Transverse colon (tissue), 4 donors: ENCODE measurements around the gene ZYX. TPM values are rescaled to one million over a fixed set of nuclear protein-coding genes. Genes with fewer than 3 reads are reported as not detected.
A peak's percentile ranks its signal among the peaks of the same experiment; 100 is the strongest.

Experiments
- DNase-seq: peaks from one replicate; pipeline ENCODE4 v3.0.0-alpha.2; 2019
- H3K27ac ChIP-seq, 4 donors: fragments of 200-600 bp; sonication (generic); 2 replicates each; pipeline ENCODE4 v1.5.1; 2016 to 2018; ENCODE audit warnings: inconsistent platforms in 4 of 4
- H3K27me3 ChIP-seq: fragments of 200-600 bp; sonication (generic); 2 replicates; pipeline ENCODE4 v1.5.1; 2017; ENCODE audit warnings: inconsistent platforms
- H3K36me3 ChIP-seq, 4 donors: fragments of 200-600 bp; sonication (generic); 2 replicates each; pipeline ENCODE4 v1.5.1; 2017 to 2019; ENCODE audit warnings: inconsistent platforms in 4 of 4
- H3K4me1 ChIP-seq, 4 donors: fragments of 200-600 bp; sonication (generic); 2 replicates each; pipeline ENCODE4 v1.5.1; 2017 to 2020; ENCODE audit warnings: inconsistent platforms in 4 of 4
- H3K4me3 ChIP-seq, 4 donors: fragments of 200-600 bp; sonication (generic); 1 replicate in 1 of 4; 2 replicates in 3 of 4; pipeline versions ENCODE4 v1.5.1 to v1.6.1; 2017 to 2019; ENCODE audit warnings: inconsistent platforms in 4 of 4
- H3K9me3 ChIP-seq, 2 donors: fragments of 200-600 bp; sonication (generic); 2 replicates each; pipeline ENCODE4 v1.5.1; 2017 to 2019; ENCODE audit warnings: inconsistent platforms in 2 of 2
- EP300 ChIP-seq: sonication (generic); formaldehyde crosslinking; IDR thresholded peaks from one replicate; pipeline ENCODE4 v1.6.1; 2017; ENCODE audit warnings: antibody characterized with exemption, low read depth
- POLR2A ChIP-seq: fragments of 450-650 bp; IDR thresholded peaks from one replicate; pipeline ENCODE4 v1.6.1; 2016; ENCODE audit warnings: antibody characterized with exemption, mild to moderate bottlenecking, moderate library complexity
- POLR2AphosphoS5 ChIP-seq, 3 donors: sonication (generic); formaldehyde crosslinking; IDR thresholded peaks; one replicate each; pipeline ENCODE4 v1.6.1; 2016; ENCODE audit warnings: antibody characterized with exemption in 3 of 3
- WGBS, 2 donors: methylation state at CpG; one replicate each; pipeline ENCODE4 v1.1.5; 2018; ENCODE audit warnings: low coverage in 1 of 2; 5-methylcytosine and 5-hydroxymethylcytosine counted together
- in situ Hi-C, 4 donors: fragments of 200-750 bp; cut with MboI; loops; one replicate each; pipeline versions ENCODE4 v1.15.0 to v1.15.1; 2017; ENCODE audit warnings: low sequenced_read_pairs in 3 of 4, low pct_ligation_motif_present in 1 of 4, low pct_unique_long_range_greater_than_20kb in 1 of 4
- intact Hi-C: fragments of 100-400 bp; cut with DNase I; formaldehyde crosslinking; loops from one replicate; pipeline ENCODE4 v1.15.1; 2023; ENCODE audit warnings: low total_unique reads
- total RNA-seq, 4 donors: library from RNA; depleted of rRNA; stranded (reverse); fragments of >200 nt; gene quantifications; one replicate each; pipeline ENCODE4 v1.1.0, GENCODE V29; 2016
- TF ChIP-seq, protein P1 (sequence below), 5 experiments: fragments of 200-600 bp in 3 of 5; fragments of 450-650 bp in 2 of 5; sonication (generic) in 3 of 5; IDR thresholded peaks; 1 replicate in 2 of 5; 2 replicates in 3 of 5; pipeline ENCODE4 v1.5.1; 2016 to 2017; ENCODE audit warnings: antibody characterized with exemption in 5 of 5, inconsistent platforms in 3 of 5, mild to moderate bottlenecking in 2 of 5, moderate library complexity in 1 of 5

The ZYX gene
- total RNA-seq, 4 donors from 2014 or later: 45.2 to 217 (median 110) TPM

DNA sequence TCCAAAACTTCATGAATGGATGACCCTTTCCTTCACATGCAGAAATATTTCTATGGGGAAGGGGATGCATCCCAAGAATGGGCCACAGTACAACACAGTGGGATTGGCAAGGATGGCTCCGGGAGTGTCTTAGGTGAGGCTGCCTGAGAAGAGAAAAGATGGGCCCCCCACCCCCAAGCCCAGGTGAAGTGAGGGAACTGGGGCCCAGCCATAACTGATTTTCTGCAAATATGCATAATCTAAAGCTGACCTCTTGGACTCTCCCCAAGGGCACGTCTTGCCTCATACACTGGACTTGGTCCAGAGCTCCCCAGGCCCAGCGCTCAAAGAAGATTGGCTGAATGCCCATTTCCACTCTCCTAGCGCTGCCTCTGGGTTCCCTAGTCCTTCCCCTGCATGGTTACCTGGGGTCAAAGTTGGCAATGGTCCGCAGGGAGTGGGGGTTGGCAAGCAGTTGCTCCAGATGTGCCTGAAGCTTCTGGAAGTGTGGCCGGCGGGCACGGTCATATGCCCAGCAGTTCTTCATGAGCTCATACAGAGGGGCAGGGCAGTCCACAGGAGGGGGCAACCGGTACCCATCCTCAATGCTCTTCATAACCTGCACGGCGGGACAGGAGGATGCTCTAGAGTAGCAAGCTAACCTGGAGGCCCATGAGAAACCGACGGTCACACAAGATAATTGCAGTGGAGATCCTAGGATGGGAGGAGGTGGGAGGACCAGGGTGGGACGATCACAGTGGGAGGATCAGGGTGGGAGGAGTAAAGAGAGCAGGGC, 12.3 kb downstream of the ZYX start:
- in situ Hi-C loops: no loop called here
- Histone ChIP-seq H3K4me3 (no peak overlapping the region), H3K27me3 (no peaks in the 10 kb centered on the region), H3K9me3 (no peaks in the 10 kb centered on the region), H3K27ac (peak overlapping the region in 2 of 4 donors; percentile 93 to 99), H3K36me3 (peaks cover 0 to 2% (median 0%) of the 10 kb centered on the region in 4 donors), H3K4me1 (peaks cover 10 to 32% (median 24%) of the 10 kb centered on the region in 4 donors)
- intact Hi-C loops: no loop called here
- no peak for TF ChIP-seq EP300
- TF ChIP-seq POLR2AphosphoS5 (IDR thresholded peaks at IDR 0.05): no peak
- no peak for DNase-seq
- 84 to 90% methylated on average over 7 to 14 of the region's 14 CpGs for WGBS, 2 donors

DNA sequence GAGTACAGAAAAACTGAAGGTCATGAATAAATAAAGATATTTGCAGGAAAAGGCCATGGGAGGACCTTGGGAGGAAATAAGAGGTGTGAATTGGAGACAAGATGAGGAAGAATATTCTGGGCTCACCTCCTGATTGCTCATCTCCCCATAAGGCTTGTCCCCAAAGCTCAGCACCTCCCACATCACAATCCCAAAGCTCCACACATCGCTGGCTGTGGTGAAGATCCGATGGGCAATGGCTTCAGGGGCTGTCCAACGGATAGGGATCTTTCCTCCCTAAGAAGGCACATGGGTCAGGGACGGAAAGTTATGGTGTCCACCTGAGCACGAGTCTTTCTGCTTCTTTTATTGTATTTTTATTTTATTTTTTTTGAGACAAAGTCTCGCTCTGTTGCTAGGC, 12.9 kb downstream of the ZYX start:
- no peak overlapping the region for H3K27ac ChIP-seq
- H3K9me3 ChIP-seq: no peaks in the 10 kb centered on the region
- H3K27me3 ChIP-seq: no peaks in the 10 kb centered on the region
- DNase-seq: no peak
- WGBS, 2 donors: 91 to 95% methylated on average over 3 to 6 of the region's 6 CpGs
- intact Hi-C loops (no loop called here), in situ Hi-C loops (no loop called here)
- peaks cover 10 to 29% (median 24%) of the 10 kb centered on the region in 4 donors for H3K4me1 ChIP-seq
- no peaks in the 10 kb centered on the region for H3K36me3 ChIP-seq
- TF ChIP-seq, protein P1, sequence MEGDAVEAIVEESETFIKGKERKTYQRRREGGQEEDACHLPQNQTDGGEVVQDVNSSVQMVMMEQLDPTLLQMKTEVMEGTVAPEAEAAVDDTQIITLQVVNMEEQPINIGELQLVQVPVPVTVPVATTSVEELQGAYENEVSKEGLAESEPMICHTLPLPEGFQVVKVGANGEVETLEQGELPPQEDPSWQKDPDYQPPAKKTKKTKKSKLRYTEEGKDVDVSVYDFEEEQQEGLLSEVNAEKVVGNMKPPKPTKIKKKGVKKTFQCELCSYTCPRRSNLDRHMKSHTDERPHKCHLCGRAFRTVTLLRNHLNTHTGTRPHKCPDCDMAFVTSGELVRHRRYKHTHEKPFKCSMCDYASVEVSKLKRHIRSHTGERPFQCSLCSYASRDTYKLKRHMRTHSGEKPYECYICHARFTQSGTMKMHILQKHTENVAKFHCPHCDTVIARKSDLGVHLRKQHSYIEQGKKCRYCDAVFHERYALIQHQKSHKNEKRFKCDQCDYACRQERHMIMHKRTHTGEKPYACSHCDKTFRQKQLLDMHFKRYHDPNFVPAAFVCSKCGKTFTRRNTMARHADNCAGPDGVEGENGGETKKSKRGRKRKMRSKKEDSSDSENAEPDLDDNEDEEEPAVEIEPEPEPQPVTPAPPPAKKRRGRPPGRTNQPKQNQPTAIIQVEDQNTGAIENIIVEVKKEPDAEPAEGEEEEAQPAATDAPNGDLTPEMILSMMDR (IDR thresholded peaks at IDR 0.05): no peak
- TF ChIP-seq POLR2A: no peak
- no peak for TF ChIP-seq POLR2AphosphoS5 (IDR thresholded peaks at IDR 0.05)
- no peak for TF ChIP-seq EP300
- no peak overlapping the region for H3K4me3 ChIP-seq

DNA sequence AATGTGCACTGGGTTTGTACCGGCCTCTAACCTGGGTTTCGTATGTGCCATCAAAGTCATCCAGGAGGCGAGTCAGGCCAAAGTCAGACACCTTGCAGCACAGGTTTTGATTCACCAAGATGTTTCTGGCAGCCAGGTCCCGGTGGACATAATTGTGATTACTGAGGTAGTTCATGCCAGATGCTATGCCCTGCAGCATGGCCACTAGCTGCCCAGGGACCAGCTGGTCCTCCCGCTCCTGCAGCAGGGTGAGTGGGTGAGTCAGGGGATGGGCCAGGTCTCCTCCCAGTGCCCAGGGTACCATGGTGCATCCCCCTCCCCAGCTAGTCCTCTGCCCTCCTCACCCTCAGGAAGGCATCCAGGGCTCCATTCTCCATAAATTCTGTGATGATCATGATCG, 13.6 kb downstream of the ZYX start:
- Histone ChIP-seq H3K36me3 (no peaks in the 10 kb centered on the region), H3K4me3 (no peak overlapping the region), H3K27ac (no peak overlapping the region), H3K27me3 (no peaks in the 10 kb centered on the region), H3K9me3 (no peaks in the 10 kb centered on the region), H3K4me1 (peaks cover 10 to 29% (median 24%) of the 10 kb centered on the region in 4 donors)
- 91% methylated on average over 6 of the region's 6 CpGs; no CpG with 5 or more reads in 1 of the 2 donors for WGBS, 2 donors
- intact Hi-C loops (no loop called here), in situ Hi-C loops (no loop called here)
- no peak for DNase-seq
- TF ChIP-seq POLR2A (no peak), POLR2AphosphoS5 (IDR thresholded peaks at IDR 0.05) (no peak), EP300 (no peak)

DNA sequence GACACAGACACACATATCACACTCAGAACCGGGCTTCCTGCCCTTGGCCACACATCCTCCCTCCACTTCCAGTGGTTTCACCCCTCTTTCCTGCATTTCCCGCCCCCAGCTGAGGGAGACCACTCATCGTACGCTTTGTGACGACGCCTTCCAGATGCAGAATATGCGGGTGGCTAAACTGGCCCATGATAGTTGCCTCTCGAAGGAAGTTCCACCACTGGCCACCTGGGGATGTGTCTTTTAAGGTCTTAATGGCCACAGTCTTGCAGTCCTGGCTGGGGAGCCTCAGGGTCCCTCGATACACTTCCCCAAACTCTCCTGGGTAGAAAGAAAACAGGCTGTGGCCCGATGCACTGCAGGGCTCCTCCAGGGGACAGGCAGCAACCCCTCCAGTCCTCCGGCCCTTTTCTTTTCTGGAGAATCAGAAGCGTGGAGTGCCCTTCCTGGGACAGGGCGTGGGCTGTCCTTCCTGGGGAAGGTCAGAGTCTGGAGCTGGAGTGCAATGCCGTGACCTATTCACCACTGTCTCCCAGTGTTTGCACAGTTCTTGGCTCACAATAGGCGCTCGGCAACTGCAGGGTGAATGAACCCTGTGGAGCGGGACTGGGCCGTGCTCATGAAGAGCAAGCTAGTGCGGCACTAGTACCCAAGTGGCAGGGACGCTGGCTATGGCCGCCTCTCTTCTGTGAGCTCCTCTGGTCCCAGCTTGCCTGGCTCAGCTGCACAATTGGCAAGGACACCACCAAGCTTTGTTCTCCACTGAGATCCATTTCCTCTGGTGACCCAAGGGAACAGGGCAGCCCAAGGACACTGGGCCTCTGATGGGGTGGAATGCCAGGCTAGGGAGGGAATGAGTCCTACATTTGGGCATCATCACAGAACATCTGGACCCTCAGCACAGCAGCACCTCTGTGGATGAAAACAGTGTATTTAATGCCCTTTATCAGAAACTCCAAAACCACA, 14.3 kb downstream of the ZYX start:
- no peaks in the 10 kb centered on the region for H3K27me3 ChIP-seq
- no peak overlapping the region for H3K27ac ChIP-seq
- TF ChIP-seq POLR2AphosphoS5 (IDR thresholded peaks at IDR 0.05) (no peak), POLR2A (no peak)
- TF ChIP-seq, protein P1 (IDR thresholded peaks at IDR 0.05): peak in 2 of 5 experiments; percentile 13 to 25
- DNase-seq: no peak
- 77 to 81% methylated on average over 3 to 21 of the region's 21 CpGs for WGBS, 2 donors
- intact Hi-C loops: no loop called here
- in situ Hi-C loops: no loop called here
- H3K4me1 ChIP-seq: peaks cover 10 to 28% (median 23%) of the 10 kb centered on the region in 4 donors
- H3K36me3 ChIP-seq: no peaks in the 10 kb centered on the region
- H3K4me3 ChIP-seq: no peak overlapping the region
- H3K9me3 ChIP-seq: no peaks in the 10 kb centered on the region

DNA sequence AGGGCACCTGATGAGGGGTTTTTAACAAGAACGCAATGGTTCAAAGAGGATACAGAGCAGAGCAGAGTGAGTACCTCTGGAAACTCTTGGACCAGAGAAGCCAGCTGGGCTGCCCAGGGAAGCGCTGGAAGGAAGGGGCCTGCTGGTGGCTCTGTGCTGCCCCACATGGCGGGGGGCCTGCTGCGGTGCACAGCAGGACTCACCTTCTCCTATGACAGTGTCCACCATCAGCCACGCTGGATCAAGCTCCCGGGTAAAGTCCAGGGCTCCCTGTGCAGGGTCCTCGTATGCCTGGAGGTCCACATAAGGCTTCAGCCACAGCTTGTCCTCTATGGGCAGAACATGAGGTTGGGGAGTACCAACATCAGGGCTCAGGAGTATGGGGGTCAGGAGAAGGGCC, 15.0 kb downstream of the ZYX start:
- intact Hi-C loops (no loop called here), in situ Hi-C loops (no loop called here)
- Histone ChIP-seq H3K27ac (no peak overlapping the region), H3K36me3 (no peaks in the 10 kb centered on the region), H3K4me1 (peaks cover 9 to 22% (median 18%) of the 10 kb centered on the region in 4 donors), H3K27me3 (no peaks in the 10 kb centered on the region), H3K4me3 (no peak overlapping the region), H3K9me3 (no peaks in the 10 kb centered on the region)
- 82% methylated on average over 7 of the region's 7 CpGs; no CpG with 5 or more reads in 1 of the 2 donors for WGBS, 2 donors
- DNase-seq: no peak
- TF ChIP-seq, protein P1 (IDR thresholded peaks at IDR 0.05): no peak
- no peak for TF ChIP-seq POLR2AphosphoS5 (IDR thresholded peaks at IDR 0.05)
- no peak for TF ChIP-seq EP300
- no peak for TF ChIP-seq POLR2A
